Stimulated activated CD8-positive, alpha-beta memory T cell treated with anti-CD3 and anti-CD28 coated beads, Interleukin-12 subunit alpha, Interleukin-12 subunit beta, amount 100 ng/mL, for 24 hours (primary cell): Measurements from ENCODE around the gene CLEC16A.
"Not testable (repeated sequence)": the region's sequence is repeated elsewhere in the genome, so short reads cannot be mapped to it uniquely, and the experiment has no call there.

Experiments used
- DNase-seq: peaks from one replicate; pipeline ENCODE4 v3.0.0-alpha.2; 2020; ENCODE audit errors: extremely low read depth

Gene CLEC16A

DNA sequence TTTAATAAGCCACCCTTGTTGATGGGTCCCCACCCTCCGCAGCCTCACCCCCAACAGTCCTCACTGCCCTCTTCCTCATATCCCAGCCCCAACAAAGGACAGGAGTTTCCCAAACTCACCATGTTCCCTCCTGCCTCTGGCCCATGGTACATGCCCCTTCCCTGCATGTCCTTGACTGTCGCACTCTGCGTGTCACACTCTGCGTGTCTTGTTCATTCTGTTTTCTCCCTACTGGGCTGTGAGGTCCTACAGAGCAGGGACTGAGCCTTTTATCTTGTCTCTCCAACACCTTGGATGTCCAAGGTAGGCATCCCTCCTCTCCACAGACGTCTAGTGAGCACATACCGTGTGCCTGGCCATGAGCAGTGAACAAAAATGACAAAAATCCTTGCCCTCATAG, 156.9 kb downstream of the CLEC16A start:
- no peak for DNase-seq

DNA sequence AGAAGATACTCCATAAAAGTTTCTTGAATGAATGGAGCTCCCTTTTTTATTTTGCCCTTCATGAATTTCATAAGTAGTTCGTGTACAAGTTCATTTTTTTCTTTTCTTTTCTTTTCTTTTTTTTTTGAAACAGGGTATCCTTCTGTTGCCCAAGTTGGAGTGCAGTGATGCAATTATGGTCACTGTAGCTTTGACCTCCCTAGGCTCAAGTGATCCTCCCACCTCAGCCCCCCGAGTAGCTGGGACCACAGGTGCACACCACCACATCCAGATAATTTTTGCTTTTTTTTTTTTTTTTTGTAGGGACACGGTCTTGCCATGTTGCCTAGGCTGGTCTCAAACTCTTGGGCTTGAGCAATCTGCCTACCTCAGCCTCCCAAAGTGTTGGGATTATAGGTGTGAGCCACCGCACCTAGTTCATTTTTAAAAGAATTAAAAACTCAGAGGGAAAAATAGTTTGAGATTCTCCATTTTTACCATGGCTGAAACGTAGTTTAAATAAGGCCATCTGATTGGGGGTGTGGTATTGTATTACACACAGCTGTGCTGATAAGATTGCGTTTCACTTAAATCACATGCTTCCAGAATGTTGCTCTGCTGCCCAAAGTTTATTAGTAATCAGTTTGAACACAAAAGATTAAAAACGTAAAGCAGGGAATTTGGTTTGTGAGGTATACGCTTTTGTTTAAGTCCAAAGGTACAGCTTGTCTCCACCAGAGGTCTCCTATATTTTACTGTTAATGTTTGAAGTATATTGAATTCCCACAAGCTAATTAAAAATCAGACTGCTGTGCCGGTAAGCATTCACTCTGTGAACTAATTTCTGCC, 157.5 kb downstream of the CLEC16A start:
- no peak for DNase-seq

DNA sequence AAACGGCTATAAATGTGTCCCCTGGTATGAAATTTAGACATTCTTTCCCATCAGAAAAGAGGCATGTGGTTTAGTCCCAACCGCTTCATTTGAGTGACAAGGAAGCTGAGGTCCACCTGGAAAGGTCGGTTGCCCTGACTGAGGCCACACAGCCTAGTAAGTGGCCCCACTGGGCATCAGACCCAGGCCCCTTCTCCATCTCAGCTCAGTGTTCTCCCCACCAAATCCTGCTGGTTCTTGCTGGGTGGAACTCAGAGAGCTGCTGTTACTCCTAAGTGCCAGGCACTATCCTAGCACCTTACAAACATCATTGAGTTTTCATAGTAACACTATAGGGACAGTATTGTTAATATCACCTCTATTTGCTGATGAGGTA, 158.1 kb downstream of the CLEC16A start:
- no peak for DNase-seq

- not testable (repeated sequence) for DNase-seq
Measured at GRCh38 chr16:11103301-11103700, 158.9 kb downstream of the CLEC16A start.

- DNase-seq, result no peak
Measured at GRCh38 chr16:11104168-11105037, 160.0 kb downstream of the CLEC16A start.

- no peak for DNase-seq
Measured at GRCh38 chr16:11105038-11105903, 160.9 kb downstream of the CLEC16A start.

DNA sequence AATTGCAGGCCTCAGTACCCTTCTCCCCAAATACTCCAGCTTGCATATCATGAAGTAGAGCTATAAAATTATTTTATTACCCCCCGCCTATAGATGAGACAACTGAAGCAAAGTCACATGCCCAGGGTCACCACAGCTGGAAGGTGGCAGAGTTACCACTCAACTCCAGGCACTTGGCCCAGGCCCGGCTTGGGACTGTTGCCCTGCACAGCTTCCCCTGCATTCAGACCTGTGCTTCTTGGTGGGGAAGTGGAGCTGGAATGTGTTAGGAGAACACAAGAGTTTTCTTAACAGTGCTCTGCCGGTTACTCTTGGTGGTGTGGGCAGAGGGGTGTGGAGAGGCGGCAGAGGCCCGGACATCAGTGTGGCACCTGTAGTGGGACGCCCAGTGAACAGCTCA, 162.4 kb downstream of the CLEC16A start:
- DNase-seq, result no peak

GRCh38 chr16:11107780-11108465, 163.6 kb downstream of the CLEC16A start:
- DNase-seq, result no peak

DNA sequence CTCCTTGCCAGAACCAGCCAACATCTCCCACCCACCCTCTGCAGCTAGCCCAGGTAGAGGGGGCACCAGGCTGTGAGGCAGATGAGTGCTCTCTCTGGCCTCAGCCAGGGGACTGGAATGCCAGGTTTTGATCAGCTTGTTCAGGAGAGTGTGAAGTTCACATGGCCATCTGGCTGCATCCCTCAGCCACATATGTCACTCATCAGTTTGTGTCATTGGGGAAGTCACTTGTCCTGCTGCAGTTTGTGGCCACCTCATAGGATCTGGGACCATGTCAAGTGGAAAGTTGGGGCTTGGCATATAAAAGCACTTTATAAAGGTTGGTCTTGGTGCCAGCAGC, 164.1 kb downstream of the CLEC16A start:
- no peak for DNase-seq

GRCh38 chr16:11109566-11109965, 165.2 kb downstream of the CLEC16A start:
- no peak for DNase-seq

DNA sequence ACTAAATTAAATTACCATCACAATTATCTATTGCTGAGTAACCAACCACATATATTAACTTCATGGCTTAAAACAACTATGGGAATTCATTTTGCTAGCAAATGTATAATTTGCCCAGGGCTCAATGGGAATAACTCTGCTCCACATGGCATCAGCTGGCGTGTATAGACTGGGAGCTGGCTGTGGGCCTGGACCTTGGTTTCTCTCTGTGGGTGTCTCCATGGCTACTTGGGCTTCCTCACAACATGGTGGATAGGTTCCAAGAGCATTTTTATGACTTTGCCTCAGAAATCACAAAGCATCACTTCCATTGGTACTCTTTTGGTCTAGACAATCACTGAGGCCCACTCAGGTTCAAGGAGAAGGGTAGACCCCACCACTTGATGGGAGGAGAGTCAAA, 166.8 kb downstream of the CLEC16A start:
- no peak for DNase-seq

DNA sequence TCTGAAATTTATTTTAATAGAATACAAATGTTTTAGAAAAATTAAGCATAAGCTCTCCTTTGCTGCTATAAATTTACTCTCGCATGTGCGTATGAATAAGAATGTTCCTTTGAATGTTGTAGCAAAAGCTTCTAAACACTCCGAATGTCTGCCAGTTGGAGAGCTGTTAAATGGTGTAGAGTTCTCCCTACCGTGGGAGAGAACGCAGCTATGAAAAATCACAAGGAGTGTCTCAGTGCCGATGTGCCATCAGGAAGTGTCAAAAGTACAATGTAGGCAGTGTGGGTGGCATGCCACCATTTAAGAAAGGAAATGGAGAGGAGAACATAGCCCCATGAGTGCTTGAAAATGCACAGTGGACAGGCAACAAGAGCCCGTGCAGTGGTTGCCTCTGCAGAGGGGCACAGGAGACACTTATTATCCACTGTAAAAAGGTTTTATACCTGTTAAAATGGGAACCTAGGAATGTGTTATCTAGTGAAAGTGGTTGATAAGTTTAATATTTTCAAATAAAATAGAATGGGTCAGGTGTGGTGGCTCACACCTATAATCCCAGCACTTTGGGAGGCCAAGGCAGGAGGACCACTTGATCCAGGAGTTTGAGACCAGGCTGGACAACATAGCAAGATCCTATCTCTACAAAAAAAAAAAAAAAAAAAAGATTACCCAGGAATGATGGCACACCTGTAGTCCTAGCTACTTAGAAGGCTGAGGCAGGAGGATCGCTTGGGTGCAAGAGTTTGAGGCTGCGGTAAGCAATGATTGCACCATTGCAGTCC, 167.7 kb downstream of the CLEC16A start:
- DNase-seq, result no peak

DNA sequence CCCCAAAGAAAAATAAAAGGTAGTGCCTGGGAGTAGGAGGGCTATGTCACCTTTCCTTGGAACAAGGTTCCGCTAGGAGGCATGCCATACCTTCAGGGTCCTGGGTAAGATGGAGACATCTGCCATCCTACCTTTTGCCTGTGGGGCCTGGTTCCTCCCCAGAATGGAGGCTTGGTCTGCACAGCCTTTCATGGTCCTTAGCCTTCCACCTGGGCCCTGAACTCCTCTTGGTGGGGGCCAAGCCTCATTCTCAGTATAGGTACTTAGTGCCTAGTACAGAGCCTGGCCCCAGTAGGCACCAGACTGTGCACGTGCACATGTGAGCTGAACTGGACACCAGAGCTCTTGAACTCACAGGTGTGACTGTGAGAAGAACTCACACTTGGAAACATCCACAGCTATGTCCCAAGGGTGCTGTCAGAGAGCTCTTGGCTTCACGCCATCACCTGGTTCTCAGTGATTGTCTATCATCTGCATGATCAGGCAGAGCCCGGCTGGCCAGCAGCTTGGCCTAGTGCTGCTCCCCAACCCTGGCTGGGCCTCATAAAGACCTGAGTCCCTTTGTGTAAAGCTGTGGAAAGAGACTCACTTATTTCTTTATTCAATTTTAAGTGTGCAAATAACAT, 168.5 kb downstream of the CLEC16A start:
- DNase-seq, result no peak

DNA sequence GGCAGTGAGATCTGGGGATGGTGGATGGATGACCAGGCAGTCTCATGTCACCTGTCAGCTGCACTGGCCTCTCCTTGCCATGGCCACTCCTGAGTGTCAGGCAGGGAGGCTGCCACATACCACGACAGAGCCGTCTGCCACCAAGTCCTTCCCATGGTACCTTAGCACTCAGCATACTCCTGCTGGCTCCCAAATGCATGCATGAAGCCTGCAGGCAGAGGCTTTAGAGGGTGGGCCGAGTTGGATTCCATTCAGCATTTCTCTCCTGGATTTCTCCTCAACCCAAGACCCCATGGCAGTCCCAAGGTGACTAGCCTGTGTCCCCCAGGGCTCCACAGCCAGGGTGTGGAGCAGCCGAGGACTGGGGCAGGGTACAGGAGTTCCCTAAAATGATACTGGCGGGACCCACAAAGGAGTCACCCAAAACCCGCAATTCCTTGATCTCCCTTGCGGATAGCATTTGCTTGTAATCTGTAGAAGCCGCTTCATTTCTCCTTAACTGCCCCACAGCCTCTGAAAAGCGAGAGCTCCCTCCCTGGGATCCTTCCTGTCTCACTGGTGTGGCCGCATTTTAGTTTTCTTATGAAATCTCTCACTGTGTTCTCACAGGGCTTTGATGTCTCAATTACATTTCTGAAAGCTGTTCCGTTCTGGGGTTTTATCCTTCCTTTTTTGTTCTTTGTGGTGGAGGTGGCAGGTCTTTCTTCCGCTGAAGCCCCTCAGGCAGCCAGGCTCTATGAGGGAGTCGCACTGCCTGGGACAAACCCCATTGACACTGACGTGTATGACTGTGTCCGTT, 170.2 kb downstream of the CLEC16A start:
- no peak for DNase-seq

GRCh38 chr16:11117576-11118211, 173.3 kb downstream of the CLEC16A start:
- no peak for DNase-seq

- no peak for DNase-seq
Measured at GRCh38 chr16:11118479-11118878, 174.1 kb downstream of the CLEC16A start.

DNA sequence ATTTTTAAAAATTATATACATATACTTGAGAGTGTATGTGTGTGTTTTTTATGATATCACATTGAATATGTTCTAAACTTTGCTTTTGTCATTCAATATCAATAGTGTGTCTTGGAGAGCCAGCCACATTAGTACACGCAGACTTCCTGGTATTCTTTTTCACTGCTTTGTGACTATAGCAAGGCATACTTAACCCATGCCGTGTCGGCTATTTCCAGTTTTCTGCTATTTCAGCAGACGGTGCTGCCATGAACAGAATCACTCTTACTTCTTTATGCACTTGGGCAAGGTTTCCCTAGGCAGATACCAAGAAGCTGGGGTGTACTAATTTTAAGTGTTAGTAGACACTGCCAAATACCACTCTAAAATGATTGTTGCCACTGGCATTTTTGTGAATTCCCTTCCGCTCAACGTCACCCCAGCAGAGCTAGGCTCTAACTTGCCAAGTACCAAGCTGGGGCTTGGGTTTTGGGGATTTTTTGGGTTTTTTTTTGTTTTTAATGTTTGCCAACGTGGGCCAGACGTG, 176.8 kb downstream of the CLEC16A start:
- no peak for DNase-seq

- DNase-seq, result no peak
Measured at GRCh38 chr16:11121914-11122692, 177.7 kb downstream of the CLEC16A start.
